Bladder microvascular endothelial cell (primary cell): ENCODE measurements around the gene WT1. TPM values are rescaled to one million over a fixed set of nuclear protein-coding genes. Genes with fewer than 3 reads are reported as not detected.

Experiments
- total RNA-seq: library from RNA; depleted of rRNA; stranded (reverse); fragments of >200 nt; gene quantifications from 2 replicates; pipeline ENCODE4 v1.2.3, GENCODE V29; 2014

WT1 gene
- total RNA-seq = not detected in 2 replicates

DNA sequence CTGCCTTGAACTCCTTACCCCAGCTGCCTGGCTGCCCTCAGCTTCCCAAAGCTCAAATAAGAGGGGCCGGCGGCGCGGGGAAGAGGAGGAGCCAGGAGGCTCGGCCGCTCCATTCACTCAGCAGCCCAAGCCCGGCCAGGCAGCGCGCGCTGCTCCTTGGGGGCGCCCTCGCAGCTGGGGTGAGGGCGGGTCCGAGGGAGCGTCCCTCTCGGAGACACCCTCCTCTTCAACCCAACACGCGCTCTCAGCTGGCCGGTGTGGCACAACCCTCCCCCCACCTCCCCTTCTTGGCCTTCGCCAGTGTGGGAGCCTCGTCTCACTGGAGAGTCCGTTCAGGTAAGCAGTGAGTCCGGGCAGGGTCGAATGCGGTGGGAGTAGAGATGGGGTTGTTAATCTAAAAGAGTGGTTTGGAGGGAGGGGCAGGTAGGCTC, at the start of gene WT1:
Gene WT1, minus strand, starts transcription at position 29 of the 431 bp plus-strand sequence.

Other genes with a start within 250 kb of the WT1 start
- 159 and 316 TPM in 2 replicates for gene EIF3M, start 148.3 kb upstream of the WT1 start, total RNA-seq